SU-DHL-6 (cell line): ENCODE results near the gene HERC5.

Source experiments
- H2AFZ ChIP-seq: fragments of 200-600 bp; sonication (generic); 2 replicates; pipeline ENCODE4 v1.6.1; 2014; ENCODE audit warnings: low read depth, mild to moderate bottlenecking, moderate library complexity, mixed read lengths, antibody characterized with exemption, low read length; ENCODE audit not compliant: severe bottlenecking
- H3F3A ChIP-seq: fragments of 200-600 bp; shearing (Covaris generic); 2 replicates; pipeline ENCODE4 v1.6.0; 2016; ENCODE audit warnings: antibody characterized with exemption, mild to moderate bottlenecking; ENCODE audit not compliant: insufficient read depth
- H3K27ac ChIP-seq: fragments of 200-600 bp; sonication (generic); 2 replicates; pipeline ENCODE4 v1.5.1; 2016; ENCODE audit warnings: low read depth, mild to moderate bottlenecking, low read length, moderate library complexity, mixed read lengths
- H3K27me3 ChIP-seq: fragments of 200-600 bp; sonication (generic), shearing (Covaris generic); 2 replicates; pipeline ENCODE4 v1.6.0; 2014; ENCODE audit warnings: mild to moderate bottlenecking, low read length
- H3K36me3 ChIP-seq: fragments of 200-600 bp; sonication (generic); 2 replicates; pipeline ENCODE4 v1.6.1; 2014; ENCODE audit warnings: mild to moderate bottlenecking, low read length, mixed read lengths
- H3K4me2 ChIP-seq: fragments of 300-600, 200-600 bp; shearing (Covaris generic), sonication (generic); 2 replicates; pipeline ENCODE4 v1.6.0; 2014; ENCODE audit warnings: low read length, low read depth, mild to moderate bottlenecking; ENCODE audit not compliant: poor library complexity, severe bottlenecking
- H3K4me3 ChIP-seq: fragments of 200-600 bp; sonication (generic); 2 replicates; pipeline ENCODE4 v1.5.1; 2014; ENCODE audit warnings: antibody characterized with exemption, low read length, mild to moderate bottlenecking, mixed read lengths; ENCODE audit not compliant: insufficient read depth, poor library complexity, severe bottlenecking
- H3K79me2 ChIP-seq: fragments of 200-600 bp; sonication (generic); 2 replicates; pipeline ENCODE4 v1.6.1; 2014; ENCODE audit warnings: mild to moderate bottlenecking, low read length, moderate library complexity; ENCODE audit not compliant: insufficient read depth
- H3K9ac ChIP-seq: fragments of 200-600 bp; sonication (generic); 2 replicates; pipeline ENCODE4 v1.7.0; 2014; ENCODE audit warnings: mild to moderate bottlenecking, low read length
- H3K9me2 ChIP-seq: fragments of 200-600 bp; sonication (generic); replicated peaks from 2 replicates; pipeline ENCODE4 v1.6.1; 2014; ENCODE audit warnings: low read length; ENCODE audit not compliant: insufficient read depth
- H3K9me3 ChIP-seq: fragments of 200-600 bp; sonication (generic); 2 replicates; pipeline ENCODE4 v1.6.1; 2014; ENCODE audit warnings: low read length, mixed read lengths; ENCODE audit not compliant: insufficient read depth
- H4K20me1 ChIP-seq: fragments of 200-600 bp; sonication (generic); 2 replicates; pipeline ENCODE4 v1.6.1; 2014; ENCODE audit warnings: low read depth, mild to moderate bottlenecking, antibody characterized with exemption, low read length, moderate library complexity, mixed read lengths
- CTCF ChIP-seq: fragments of 200-600 bp; sonication (generic); IDR thresholded peaks from one replicate; pipeline ENCODE4 v1.5.1; 2017; ENCODE audit warnings: antibody characterized with exemption, mild to moderate bottlenecking, low read length, moderate library complexity; ENCODE audit not compliant: insufficient read depth, poor library complexity, severe bottlenecking
- EZH2phosphoT487 ChIP-seq: fragments of 200-600 bp; sonication (generic), shearing (Covaris generic); conservative IDR thresholded peaks from 2 replicates; pipeline ENCODE4 v1.6.1; 2018; ENCODE audit warnings: mild to moderate bottlenecking, antibody characterized with exemption, low read length, moderate library complexity, mixed read lengths

Gene HERC5

GRCh38 chr4:88411491-88412096 is 45.3 kb upstream of the HERC5 start:
- H3K4me2 ChIP-seq = no peak overlapping the region

GRCh38 chr4:88413801-88414200 is 43.1 kb upstream of the HERC5 start:
- Histone ChIP-seq H3K4me2 (no peak overlapping the region), H3K9me2 (no peaks in the 10 kb centered on the region), H3F3A (no peaks in the 10 kb centered on the region), H3K9me3 (no peaks in the 10 kb centered on the region), H3K4me3 (no peak overlapping the region), H3K27ac (no peak overlapping the region), H3K27me3 (no peaks in the 10 kb centered on the region), H2AFZ (no peak overlapping the region), H3K79me2 (no peaks in the 10 kb centered on the region), H4K20me1 (no peaks in the 10 kb centered on the region), H3K36me3 (no peaks in the 10 kb centered on the region), H3K9ac (no peak overlapping the region)
- TF ChIP-seq CTCF (no peak), EZH2phosphoT487 (no peak)

More at GRCh38 chr4:88411491-88412096, 45.3 kb upstream of the HERC5 start:
- H3F3A ChIP-seq = no peaks in the 10 kb centered on the region
- no peak overlapping the region for H3K9ac ChIP-seq
- no peaks in the 10 kb centered on the region for H3K9me3 ChIP-seq
- no peaks in the 10 kb centered on the region for H3K36me3 ChIP-seq
- no peak overlapping the region for H3K4me3 ChIP-seq
- H3K27ac ChIP-seq = no peak overlapping the region
- no peaks in the 10 kb centered on the region for H4K20me1 ChIP-seq
- H3K27me3 ChIP-seq = no peaks in the 10 kb centered on the region
- no peaks in the 10 kb centered on the region for H3K79me2 ChIP-seq
- no peaks in the 10 kb centered on the region for H3K9me2 ChIP-seq
- TF ChIP-seq CTCF = no peak
- no peak for TF ChIP-seq EZH2phosphoT487
- no peak overlapping the region for H2AFZ ChIP-seq

GRCh38 chr4:88414755-88415154 is 42.2 kb upstream of the HERC5 start:
- no peaks in the 10 kb centered on the region for H3K9me3 ChIP-seq
- H3K27me3 ChIP-seq = no peaks in the 10 kb centered on the region
- H3K36me3 ChIP-seq = no peaks in the 10 kb centered on the region
- H3K9me2 ChIP-seq = no peaks in the 10 kb centered on the region
- no peak overlapping the region for H2AFZ ChIP-seq
- TF ChIP-seq CTCF (no peak), EZH2phosphoT487 (no peak)
- no peak overlapping the region for H3K27ac ChIP-seq
- H4K20me1 ChIP-seq = no peaks in the 10 kb centered on the region
- no peak overlapping the region for H3K4me2 ChIP-seq
- no peak overlapping the region for H3K9ac ChIP-seq
- no peak overlapping the region for H3K4me3 ChIP-seq
- H3F3A ChIP-seq = no peaks in the 10 kb centered on the region
- H3K79me2 ChIP-seq = no peaks in the 10 kb centered on the region
